22Rv1 (cell line): Measurements from ENCODE around the gene HMGA1.
A peak's percentile ranks its signal among the peaks of the same experiment; 100 is the strongest.

Experiments
- H3K27ac ChIP-seq: fragments of 450-650 bp; 2 replicates; pipeline ENCODE4 v1.5.1; 2017
- CTCF ChIP-seq: fragments of 450-650 bp; IDR thresholded peaks from 2 replicates; pipeline ENCODE4 v1.5.1; 2017; ENCODE audit warnings: mild to moderate bottlenecking
- ZFX ChIP-seq: fragments of 450-650 bp; IDR thresholded peaks from 2 replicates; pipeline ENCODE4 v1.6.1; 2017; ENCODE audit warnings: antibody characterized with exemption, borderline replicate concordance

Gene HMGA1

GRCh38 chr6:34236131-34236442 lies 586 bp upstream of the HMGA1 start:
- H3K27ac ChIP-seq = peak overlapping the region; percentile 73; the same call in 1 of the 2 replicates
- TF ChIP-seq CTCF (no peak), ZFX (no peak)

GRCh38 chr6:34237316-34237721 lies 646 bp downstream of the HMGA1 start:
- H3K27ac ChIP-seq = peak overlapping the region; percentile 73
- TF ChIP-seq ZFX (no peak), CTCF (no peak)

GRCh38 chr6:34237722-34238584 lies 1.3 kb downstream of the HMGA1 start:
- peak overlapping the region; percentile 73 for H3K27ac ChIP-seq
- no peak for TF ChIP-seq CTCF
- no peak for TF ChIP-seq ZFX

- no peak for TF ChIP-seq ZFX
- TF ChIP-seq CTCF = no peak
- H3K27ac ChIP-seq = no peak overlapping the region
These were observed 2.2 kb downstream of the HMGA1 start for GRCh38 chr6:34238585-34239499.

- no peak overlapping the region for H3K27ac ChIP-seq
- TF ChIP-seq CTCF (no peak), ZFX (no peak)
These were observed 2.8 kb downstream of the HMGA1 start for GRCh38 chr6:34239500-34239825.

- no peak for TF ChIP-seq ZFX
- TF ChIP-seq CTCF = no peak
These were observed 3.2 kb downstream of the HMGA1 start for GRCh38 chr6:34239893-34240292.

More at GRCh38 chr6:34239893-34240292, 3.2 kb downstream of the HMGA1 start:
- H3K27ac ChIP-seq = no peak overlapping the region
